ES-I3 (cell line): ENCODE measurements around the gene ALOX12.
"Not testable (repeated sequence)": the region's sequence is repeated elsewhere in the genome, so short reads cannot be mapped to it uniquely, and the experiment has no call there.

Source experiments
- H3K36me3 ChIP-seq: 2 replicates; pipeline ENCODE4 v1.6.1; 2013; ENCODE audit warnings: mild to moderate bottlenecking, low read length, control low read depth, moderate library complexity; ENCODE audit not compliant: insufficient read depth
- H3K4me1 ChIP-seq: 2 replicates; pipeline ENCODE4 v1.6.1; 2013; ENCODE audit warnings: mild to moderate bottlenecking, control low read depth, low read length; ENCODE audit not compliant: insufficient read depth
- H3K9ac ChIP-seq: 2 replicates; pipeline ENCODE4 v1.6.1; 2013; ENCODE audit warnings: low read depth, mild to moderate bottlenecking, low read length, moderate library complexity
- H3K9me3 ChIP-seq: 2 replicates; pipeline ENCODE4 v1.6.1; 2013; ENCODE audit warnings: mild to moderate bottlenecking, low read length, moderate library complexity; ENCODE audit not compliant: control insufficient read depth, insufficient read depth

The ALOX12 gene

DNA sequence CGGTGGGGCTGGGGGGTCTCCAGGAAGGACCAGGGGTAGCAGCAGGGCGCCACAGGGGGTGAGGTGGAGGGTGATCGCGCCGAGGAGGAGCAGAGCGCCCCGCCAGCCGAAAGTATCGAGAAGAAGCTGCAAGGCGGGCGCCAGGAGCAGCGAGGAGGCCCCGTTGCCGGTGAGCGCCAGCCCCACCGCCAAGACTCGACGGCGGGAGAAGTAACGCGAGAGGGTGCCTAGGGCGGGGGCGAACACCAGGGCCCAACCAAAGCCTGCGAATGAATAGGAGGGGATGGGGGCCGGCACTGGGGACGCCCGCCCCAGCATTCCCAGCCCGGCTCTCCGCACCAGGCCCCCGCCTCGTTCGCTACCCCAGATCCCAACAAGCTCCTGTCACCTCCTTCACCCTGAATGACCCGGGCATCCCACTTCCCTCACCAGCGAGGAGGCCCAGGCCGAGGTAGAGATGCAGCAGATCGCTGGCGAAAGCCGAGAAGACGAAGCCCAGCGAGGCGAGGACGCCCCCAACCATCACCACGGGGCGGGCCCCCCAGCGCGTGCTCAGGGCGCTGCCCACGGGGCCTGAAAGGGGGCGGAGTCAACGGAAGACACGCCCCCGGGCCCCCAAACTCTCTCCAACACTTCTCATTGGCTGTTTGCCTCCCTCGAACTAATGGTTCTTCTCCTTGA is 46.8 kb downstream of the ALOX12 start:
- H3K4me1 ChIP-seq = peaks cover 11% of the 10 kb centered on the region; the same call in 1 of the 2 replicates
- no peaks in the 10 kb centered on the region for H3K36me3 ChIP-seq
- H3K9me3 ChIP-seq = no peaks in the 10 kb centered on the region
- H3K9ac ChIP-seq = peak overlapping the region; percentile 49; the same call in 1 of the 2 replicates

DNA sequence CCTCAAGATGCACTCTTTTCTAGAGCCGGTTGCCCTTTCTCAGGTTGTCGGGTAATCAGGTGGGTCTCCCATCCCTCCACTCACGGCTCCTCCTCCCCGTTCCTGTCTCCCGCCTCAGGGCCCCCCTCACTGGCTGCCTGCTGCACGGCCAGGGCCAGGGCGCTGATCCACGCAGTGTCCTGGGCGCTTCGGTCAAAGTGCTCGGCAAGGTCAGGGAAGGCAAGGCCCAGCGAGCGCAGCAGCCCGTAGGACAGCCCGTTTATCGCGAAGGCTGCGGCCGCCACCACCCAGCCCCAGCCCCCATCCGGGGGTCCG is 47.3 kb downstream of the ALOX12 start:
- peaks cover 11% of the 10 kb centered on the region; the same call in 1 of the 2 replicates for H3K4me1 ChIP-seq
- H3K36me3 ChIP-seq = no peaks in the 10 kb centered on the region
- H3K9me3 ChIP-seq = no peaks in the 10 kb centered on the region
- peak overlapping the region; percentile 49; the same call in 1 of the 2 replicates for H3K9ac ChIP-seq

DNA sequence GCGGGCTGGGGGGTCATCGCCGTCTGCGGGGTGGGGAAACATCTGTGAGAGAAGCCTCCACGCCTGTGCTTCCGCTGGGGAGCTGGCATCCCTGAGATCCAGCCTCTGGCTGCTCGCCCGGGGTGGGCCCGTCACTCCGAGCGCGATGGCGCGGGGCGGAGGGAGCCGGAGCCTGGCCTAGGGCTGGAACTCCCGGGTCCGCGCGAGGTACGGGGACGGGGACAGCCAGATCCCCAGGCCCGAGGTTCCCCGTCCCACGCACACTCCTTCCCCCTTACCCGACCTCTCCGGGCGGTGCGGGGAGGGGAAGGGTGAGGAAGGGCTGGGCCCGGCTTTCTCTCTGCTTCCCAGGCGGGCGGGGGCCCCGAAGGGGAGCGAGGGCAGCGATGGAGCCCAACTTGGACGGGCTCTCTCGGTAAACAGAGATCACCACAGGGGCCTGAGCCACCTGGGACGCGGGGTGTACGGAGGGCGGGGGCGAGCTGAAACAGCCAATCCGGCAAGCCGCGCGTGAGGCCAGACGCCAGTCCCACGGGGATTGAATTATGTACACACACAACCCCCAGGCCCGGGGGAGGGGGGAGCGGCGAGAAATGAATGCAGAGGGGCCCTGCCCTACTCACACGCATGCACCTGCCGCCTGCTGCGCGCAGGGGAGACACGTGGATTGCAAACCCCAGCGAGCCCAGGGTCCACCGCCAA is 47.8 kb downstream of the ALOX12 start, which contains the start of gene SLC16A11:
Gene SLC16A11, minus strand, starts transcription at position 596 of the 702 bp plus-strand sequence. Its CDS starts 579 bp downstream, at position 17.
- H3K4me1 ChIP-seq = peaks cover 11% of the 10 kb centered on the region; the same call in 1 of the 2 replicates
- no peaks in the 10 kb centered on the region for H3K36me3 ChIP-seq
- H3K9ac ChIP-seq = peak within 1 kb of the TSS; percentile 49; the same call in 1 of the 2 replicates
- no peaks in the 10 kb centered on the region for H3K9me3 ChIP-seq

DNA sequence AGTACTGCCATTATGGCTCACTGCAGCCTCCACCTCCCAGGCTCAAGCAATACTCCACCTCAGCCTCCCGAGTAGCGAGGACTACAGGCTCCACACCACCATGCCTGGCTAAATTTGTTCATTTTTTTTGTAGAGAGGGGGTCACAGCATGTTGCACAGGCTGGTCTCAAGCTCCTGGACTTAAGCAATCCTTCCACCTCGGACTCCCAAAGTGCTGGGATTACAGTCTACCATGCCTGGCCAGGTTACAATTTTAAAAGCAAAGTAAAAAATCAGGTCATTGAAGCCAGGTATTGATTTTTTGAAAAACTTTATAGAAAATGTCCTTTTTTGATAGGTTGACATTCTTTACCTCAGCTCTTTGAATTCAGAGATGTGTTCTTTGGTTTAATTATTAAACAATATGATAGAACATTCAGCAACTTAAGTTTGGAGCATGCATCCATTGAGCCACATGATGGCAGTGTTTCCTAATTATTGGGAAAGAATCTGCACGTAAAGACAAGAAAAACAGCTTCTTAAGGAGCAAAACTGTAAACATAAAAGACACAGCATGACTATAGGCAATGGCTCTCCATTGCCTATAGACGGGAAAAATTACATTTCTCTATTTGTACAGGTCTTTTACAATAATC is 49.8 kb downstream of the ALOX12 start:
- Histone ChIP-seq H3K36me3 (no peaks in the 10 kb centered on the region), H3K9ac (peak overlapping the region; percentile 48; the same call in 1 of the 2 replicates), H3K9me3 (no peaks in the 10 kb centered on the region), H3K4me1 (peaks cover 7% of the 10 kb centered on the region; the same call in 1 of the 2 replicates)

DNA sequence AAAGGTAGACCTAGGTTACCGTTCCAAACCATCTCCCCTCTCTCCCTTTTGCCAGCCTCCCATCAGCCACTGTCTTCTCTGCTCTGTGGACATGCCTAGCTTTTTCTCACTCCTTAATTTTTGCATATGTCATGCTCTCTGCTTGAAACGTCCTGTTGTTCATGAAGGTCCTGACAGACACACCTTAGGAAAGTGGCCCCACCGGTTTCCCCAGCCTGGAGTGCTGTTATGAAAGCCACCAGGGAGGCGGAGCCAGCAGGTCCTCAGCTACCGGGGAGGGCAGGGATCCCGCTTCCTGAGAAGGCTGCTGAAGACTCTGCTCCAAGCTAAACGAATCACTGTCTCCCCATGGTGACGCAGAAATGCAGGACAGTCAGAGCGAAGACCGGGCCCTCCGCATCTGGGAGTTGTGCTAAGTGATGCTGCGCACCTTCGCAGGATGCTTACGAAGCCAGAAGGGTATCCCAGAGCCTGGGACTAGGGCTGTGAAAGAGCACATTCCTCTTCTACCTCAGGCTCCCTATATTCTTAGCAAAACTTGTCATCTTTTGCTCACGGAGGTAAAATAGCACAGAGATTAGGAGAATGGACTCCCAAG is 50.4 kb downstream of the ALOX12 start:
- Histone ChIP-seq H3K4me1 (peaks cover 6% of the 10 kb centered on the region; the same call in 1 of the 2 replicates), H3K9ac (peak overlapping the region; percentile 48; the same call in 1 of the 2 replicates), H3K36me3 (no peaks in the 10 kb centered on the region), H3K9me3 (no peaks in the 10 kb centered on the region)

DNA sequence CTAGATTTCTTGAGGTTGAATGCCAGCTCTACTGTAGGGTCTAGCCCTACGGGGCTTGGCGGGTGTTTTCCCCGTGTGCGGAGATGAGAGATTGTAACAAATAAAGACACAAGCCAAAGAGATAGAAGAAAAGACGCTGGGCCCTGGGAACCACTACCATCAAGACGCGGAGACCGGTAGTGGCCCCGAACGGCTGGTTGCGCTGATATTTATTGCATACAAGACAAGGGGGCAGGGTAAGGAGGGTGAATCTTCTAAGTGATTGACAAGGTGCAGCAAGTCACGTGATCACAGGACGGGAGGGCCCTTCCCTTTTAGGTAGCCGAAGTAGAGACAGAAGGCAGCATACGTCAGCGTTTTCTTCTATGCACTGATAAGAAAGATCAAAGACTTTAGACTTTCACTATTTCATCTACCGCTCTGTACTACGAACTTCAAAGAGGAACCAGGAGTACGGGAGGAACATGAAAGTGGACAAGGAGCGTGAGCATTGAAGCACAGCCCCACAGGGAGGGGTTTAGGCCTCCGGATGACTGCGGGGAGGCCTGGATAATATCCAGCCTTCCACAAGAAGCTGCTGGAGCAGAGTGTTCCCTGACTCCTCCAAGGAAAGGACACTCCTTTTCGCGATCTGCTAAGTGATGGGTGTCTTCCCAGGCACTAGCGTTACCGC is 51.0 kb downstream of the ALOX12 start:
- peak overlapping the region; percentile 48; the same call in 1 of the 2 replicates for H3K9ac ChIP-seq
- H3K9me3 ChIP-seq, H3K4me1 ChIP-seq: not testable (repeated sequence)

DNA sequence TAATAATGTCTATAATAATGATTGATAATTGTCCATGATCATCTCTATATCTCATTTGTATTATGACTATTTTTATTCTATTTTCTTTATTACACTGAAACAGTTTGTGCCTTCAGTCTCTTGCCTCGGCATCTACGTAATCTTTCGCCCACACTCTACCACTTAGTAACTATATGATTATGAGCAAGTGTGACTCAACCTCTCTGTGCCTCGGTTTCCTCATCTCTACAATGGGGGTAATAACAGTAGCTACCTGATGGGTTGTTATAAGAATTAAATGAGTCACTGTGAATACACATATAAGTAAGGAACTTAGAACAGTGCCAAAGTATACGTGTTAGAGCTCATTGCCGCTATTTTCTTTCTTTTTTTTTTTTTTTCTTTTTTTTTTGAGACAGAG is 51.7 kb downstream of the ALOX12 start:
- no peaks in the 10 kb centered on the region for H3K36me3 ChIP-seq
- H3K9me3 ChIP-seq = no peaks in the 10 kb centered on the region
- H3K9ac ChIP-seq = no peak overlapping the region
- no peaks in the 10 kb centered on the region for H3K4me1 ChIP-seq

More for the DNA sequence above, 51.0 kb downstream of the ALOX12 start:
- not testable (repeated sequence) for H3K36me3 ChIP-seq

DNA sequence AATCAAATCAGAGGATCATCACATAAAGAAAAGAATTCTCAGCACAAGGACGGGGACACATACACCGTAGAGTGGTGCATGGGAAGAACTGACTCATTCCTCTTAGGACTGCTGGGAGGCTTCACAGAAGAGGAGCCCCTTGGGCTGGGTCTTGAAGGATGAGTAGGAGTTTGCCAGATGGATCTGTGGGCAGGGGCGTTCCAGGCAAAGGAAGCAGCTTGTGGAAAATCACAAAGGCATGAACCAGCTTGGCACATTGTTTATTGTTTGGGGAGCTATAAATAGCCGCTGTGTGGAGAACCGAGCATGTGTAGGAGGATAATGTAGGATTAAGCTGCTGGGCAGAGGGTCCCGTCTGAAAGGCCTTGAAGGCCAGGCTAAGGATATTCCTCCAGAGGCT is 53.1 kb downstream of the ALOX12 start:
- Histone ChIP-seq H3K9ac (no peak overlapping the region), H3K4me1 (no peaks in the 10 kb centered on the region), H3K36me3 (no peaks in the 10 kb centered on the region), H3K9me3 (no peaks in the 10 kb centered on the region)

DNA sequence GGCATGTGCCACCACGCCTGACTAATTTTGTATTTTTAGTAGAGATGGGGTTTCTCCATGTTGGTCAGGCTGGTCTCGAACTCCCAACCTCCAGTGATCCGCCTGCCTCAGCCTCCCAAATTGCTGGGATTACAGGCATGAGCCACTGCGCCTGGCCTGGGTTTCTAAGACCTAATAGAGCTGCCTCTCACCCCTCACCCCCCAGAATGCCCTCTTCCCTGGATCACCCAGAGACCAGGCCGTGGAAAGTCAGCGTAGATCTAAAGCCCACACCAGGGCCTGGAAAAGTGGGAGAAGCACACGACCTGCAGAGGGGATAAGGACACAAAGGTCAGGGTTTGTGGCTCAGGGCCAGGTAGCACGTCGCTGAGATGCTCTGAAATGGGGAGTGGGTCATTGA is 54.7 kb downstream of the ALOX12 start:
- H3K36me3 ChIP-seq, H3K9ac ChIP-seq, H3K9me3 ChIP-seq, H3K4me1 ChIP-seq: not testable (repeated sequence)

DNA sequence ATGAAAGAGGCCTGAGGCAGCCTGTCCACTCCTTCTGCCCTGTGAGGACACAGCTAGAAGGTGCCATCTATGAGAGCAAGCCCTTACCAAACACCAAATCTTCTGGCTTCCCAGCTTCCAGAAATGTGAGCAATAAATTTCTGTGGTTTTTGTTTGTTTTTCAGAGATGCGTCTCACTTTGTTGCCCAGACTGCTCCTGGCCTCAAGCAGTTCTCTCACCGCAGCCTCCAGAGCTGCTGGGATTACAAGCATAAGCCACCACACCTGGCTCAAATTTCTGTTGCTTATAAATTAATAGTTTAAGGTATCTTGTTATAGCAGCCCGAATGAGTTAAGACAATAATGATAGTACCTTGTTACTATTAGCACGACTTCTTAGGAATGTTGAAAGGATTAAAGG is 60.5 kb downstream of the ALOX12 start:
- Histone ChIP-seq H3K4me1 (no peaks in the 10 kb centered on the region), H3K36me3 (no peaks in the 10 kb centered on the region), H3K9ac (no peak overlapping the region), H3K9me3 (no peaks in the 10 kb centered on the region)

DNA sequence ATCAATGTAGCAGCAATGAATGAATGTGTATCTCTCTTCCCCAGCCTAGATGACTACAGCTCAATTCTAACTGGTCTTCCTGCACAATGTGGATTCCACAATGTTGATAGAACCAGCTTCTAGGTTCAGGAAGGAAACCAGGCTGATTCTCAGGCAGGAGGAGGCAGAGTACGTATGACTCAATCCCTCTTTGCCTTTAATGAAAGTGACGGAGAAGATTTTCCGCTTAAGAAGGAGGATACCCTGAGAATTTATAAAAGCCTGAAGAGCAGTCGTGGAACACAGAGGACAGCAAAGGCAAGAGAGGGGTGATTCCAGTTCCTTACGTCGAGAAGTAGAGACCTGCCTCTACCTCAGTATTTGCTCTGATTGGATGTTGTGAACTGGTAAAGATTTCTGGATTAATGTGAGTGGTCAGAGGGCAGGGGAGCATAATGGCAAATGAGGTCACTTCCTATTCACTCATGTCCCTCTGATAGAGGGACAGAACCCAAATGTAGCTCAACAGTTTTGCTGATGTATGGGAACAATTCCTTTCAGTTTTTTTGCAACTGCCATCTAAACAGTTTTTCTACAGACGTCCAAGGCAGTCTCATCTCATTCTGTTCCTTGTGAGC is 63.1 kb downstream of the ALOX12 start:
- no peaks in the 10 kb centered on the region for H3K4me1 ChIP-seq
- no peaks in the 10 kb centered on the region for H3K36me3 ChIP-seq
- H3K9ac ChIP-seq = no peak overlapping the region
- no peaks in the 10 kb centered on the region for H3K9me3 ChIP-seq
